ENCODE results near the gene DHX34.

DNA sequence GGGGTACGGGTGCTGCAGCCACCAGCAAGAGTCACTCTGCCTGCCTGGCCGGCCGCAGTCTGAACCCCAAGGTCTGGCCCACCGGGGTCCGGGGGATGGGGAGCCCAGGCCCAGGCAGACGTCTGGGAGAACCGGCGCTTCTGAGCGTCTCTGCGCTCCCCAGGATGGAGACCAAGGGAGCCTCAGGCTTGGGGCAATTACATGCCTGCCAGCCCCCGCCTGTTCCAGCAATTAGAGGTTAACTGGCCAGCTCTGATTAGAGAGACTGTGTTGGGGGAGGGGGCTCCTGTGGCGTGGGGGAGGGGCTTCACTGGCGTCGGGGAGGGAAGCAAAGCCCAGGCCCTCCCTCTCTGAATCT is 58.3 kb downstream of the DHX34 start:
- TF ChIP-seq, protein P1, sequence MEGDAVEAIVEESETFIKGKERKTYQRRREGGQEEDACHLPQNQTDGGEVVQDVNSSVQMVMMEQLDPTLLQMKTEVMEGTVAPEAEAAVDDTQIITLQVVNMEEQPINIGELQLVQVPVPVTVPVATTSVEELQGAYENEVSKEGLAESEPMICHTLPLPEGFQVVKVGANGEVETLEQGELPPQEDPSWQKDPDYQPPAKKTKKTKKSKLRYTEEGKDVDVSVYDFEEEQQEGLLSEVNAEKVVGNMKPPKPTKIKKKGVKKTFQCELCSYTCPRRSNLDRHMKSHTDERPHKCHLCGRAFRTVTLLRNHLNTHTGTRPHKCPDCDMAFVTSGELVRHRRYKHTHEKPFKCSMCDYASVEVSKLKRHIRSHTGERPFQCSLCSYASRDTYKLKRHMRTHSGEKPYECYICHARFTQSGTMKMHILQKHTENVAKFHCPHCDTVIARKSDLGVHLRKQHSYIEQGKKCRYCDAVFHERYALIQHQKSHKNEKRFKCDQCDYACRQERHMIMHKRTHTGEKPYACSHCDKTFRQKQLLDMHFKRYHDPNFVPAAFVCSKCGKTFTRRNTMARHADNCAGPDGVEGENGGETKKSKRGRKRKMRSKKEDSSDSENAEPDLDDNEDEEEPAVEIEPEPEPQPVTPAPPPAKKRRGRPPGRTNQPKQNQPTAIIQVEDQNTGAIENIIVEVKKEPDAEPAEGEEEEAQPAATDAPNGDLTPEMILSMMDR (IDR thresholded peaks at IDR 0.05; ENCODE audit: low read depth, low read length, poor library complexity, severe bottlenecking): no peak
- no peak for TF ChIP-seq EZH2phosphoT487 (IDR thresholded peaks at IDR 0.05; ENCODE audit: borderline replicate concordance, low read length)
